Stimulated activated CD8-positive, alpha-beta memory T cell treated with anti-CD3 and anti-CD28 coated beads, Interleukin-12 subunit alpha, Interleukin-12 subunit beta, amount 100 ng/mL, for 24 hours (primary cell): ENCODE data around the gene RPL32.
A peak's percentile ranks its signal among the peaks of the same experiment; 100 is the strongest.
"Not testable (repeated sequence)": the region's sequence is repeated elsewhere in the genome, so short reads cannot be mapped to it uniquely, and the experiment has no call there.

Experiments
- DNase-seq: peaks from one replicate; pipeline ENCODE4 v3.0.0-alpha.2; 2020; ENCODE audit errors: extremely low read depth

RPL32 gene

DNA sequence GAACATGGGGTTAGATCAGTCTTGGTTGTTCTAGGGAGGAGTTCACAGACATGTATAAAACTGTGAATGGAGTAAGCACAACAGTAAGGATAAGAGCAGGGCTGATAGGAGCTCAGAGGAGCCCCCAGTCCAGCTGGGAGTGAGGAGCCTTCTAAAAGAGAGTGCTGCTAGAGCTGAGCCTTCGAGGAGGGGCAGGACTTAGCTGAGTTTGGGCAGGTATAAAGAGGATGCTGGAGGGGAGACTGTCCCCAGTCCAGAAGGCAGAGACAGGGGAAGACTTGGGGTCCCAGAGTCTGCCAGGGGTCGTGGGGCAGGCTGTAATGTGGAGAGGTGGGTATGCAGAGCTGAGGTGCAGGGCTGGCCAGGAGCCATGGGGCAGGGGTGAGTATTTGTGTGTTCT lies 32.8 kb downstream of the RPL32 start:
- no peak for DNase-seq

DNA sequence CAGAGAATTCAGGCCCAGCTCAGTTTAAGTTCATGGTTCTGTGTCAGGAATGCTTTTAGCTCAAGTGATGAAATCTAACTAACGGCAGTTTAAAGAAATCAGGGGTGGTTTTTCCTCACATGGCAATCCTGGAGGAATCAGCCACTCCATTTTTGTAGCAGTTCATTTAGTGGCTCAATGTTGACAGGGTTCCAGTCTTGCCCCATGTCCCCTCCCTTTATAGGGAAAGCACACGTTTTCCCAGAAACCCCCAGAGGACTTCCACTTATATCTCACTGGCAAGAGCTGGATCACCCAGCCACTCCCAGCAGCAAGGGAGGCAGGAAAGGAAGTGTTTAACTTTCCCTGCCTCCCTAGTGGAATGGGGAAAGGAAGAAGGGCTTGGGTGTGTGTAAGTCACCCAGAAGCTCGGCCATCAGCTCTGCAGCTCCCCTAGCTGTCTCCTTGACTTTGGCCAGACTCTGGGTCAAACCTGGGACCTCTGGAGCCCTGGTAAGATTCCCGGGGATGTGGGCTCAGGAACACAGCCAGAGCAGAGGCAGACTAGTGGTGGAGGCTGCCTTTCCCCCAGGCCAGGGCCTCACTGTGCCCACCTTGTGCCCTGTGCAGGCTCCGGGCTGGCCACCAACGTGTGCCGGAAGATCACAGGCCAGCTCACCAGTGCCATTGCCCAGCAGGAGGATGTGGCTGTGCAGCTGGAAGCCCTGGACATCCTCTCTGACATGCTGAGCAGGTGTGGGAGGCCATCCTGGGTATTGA lies 33.6 kb downstream of the RPL32 start:
- DNase-seq, result no peak

DNA sequence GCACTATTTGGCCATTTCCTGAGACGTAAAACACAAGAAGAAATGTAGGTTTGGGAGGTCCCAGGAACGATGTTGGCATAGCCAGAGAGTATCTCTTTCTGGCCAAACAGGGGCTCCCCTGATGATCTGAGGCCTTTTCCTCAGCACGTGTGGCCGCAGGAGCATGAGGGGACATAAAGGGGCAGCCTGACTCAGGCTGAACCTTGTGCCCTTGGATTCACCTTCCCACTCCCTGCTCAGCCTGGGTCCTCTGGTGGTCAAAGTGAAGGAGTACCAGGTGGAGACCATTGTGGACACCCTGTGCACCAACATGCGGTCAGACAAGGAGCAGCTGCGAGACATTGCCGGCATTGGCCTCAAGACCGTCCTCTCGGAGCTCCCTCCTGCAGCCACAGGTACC lies 34.3 kb downstream of the RPL32 start:
- no peak for DNase-seq

DNA sequence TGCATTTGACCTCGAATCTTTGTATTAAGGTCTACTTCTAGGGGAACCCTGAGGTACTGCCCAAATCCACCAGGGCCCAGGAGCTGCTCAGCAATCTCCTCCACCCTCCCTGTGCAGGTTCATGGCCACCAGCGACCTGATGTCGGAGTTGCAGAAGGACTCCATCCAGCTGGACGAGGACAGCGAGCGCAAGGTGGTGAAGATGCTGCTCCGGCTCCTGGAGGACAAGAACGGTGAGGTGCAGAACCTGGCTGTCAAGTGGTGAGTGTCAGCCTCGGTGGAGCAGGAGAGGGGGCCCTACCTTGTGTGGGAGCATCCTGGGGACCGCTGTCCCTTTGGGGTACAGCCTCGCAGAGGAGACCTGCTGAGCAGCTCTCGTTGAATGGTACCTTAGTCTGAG lies 38.0 kb downstream of the RPL32 start:
- no peak for DNase-seq

DNA sequence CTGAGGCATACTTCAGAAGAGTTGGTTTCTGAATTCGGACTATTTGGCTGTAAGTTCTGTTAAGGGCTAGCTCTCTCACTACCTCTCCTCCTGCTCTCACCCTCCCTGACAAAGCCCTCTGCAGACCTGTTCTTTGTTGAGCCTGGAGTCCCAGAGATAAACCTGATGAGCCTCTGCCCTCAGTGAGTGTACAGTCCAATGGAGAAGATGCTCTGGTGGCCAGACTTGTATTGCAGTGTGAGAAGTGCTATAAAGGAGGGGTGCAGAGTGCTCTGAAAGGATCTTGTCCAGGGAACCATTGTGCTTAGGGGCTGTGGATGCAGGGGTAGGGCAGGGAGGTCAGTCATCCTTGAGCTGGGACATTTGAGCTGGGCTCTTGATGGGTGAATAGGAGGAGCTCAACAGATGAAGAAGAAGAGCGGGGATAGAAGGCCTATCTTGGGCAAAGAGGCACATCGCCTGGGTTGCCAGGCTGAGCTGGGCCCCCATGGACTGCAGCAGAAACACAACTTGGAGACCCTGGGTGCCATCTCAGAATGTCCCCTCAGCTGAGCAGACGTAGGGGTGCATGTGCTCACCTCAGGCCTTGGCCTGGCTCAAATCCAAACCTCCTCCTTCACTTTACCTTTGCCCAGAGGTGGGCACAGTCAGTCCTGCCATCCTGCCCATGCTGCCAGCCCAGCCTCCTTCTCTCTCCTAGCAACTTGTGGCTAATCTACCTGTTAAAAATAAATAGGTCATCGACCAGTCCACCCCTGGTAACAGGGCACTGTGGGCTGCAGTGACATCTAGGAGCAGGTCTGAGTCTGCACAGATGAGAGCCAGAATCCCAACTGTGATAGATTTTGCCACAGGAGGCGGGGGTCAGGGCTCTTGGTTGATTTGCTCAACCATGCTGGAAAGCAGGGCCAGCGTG lies 41.6 kb downstream of the RPL32 start:
- no peak for DNase-seq

DNA sequence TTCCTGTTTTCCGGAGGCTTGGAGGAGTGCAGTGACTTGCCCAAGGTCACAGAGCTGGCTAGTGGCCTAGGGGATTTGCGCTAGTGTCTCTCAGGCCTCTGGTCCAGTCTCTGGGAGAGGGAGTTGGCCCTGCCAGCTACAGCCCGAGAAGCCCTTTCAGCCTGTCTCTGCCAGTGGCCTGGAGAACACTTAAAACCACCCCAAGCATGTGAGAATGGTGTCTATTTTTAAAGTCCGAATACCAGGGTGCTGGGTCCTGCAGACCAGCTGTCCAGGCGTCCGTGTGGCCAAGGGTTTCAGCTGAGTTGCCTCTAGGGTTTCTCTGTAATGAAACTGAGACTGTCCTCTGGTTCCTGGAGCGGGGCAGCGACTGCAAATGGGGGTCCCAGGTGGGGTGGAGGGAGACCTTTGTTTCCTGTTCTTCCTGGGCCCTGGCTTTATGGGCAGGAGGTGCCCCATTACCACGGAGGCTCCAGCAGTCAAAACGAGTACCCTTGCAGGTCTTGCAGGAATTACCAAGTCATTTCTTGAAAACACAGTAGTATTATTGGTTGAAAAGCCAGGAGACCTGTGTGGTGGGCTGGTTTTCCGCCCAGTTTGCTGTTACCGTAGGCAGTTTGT lies 42.7 kb downstream of the RPL32 start:
- no peak for DNase-seq

DNA sequence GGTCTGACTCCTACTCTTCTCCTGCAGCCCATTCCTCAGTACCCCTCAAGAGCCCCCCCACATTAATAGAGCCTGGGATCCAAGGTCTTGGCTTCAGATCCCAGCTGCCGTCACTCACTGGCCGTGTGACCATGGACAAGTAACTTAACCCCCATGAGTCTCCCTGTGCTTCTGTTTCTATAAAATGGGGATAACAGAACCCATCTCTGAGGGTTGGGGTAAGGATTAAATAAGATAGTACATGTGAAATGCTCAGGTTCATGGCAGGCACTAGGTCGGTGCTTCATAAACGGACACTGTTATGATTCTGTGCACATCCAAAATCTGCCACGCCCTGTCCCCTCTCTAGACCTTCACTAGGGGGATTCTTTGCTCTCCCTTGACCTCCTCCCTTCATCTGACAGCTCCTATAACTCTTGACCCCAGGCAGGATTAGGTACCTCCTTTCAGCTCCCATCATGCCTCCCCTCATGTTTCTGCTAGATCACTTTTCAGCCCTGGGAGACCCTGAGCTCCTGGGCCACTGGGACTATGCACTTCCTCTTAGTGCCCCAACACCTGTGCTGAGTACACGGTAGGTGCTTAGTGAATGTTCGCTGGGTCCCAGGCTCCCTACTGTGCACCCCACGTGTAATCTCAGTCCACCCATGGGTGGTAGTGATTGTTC lies 43.3 kb downstream of the RPL32 start:
- DNase-seq, result no peak

DNA sequence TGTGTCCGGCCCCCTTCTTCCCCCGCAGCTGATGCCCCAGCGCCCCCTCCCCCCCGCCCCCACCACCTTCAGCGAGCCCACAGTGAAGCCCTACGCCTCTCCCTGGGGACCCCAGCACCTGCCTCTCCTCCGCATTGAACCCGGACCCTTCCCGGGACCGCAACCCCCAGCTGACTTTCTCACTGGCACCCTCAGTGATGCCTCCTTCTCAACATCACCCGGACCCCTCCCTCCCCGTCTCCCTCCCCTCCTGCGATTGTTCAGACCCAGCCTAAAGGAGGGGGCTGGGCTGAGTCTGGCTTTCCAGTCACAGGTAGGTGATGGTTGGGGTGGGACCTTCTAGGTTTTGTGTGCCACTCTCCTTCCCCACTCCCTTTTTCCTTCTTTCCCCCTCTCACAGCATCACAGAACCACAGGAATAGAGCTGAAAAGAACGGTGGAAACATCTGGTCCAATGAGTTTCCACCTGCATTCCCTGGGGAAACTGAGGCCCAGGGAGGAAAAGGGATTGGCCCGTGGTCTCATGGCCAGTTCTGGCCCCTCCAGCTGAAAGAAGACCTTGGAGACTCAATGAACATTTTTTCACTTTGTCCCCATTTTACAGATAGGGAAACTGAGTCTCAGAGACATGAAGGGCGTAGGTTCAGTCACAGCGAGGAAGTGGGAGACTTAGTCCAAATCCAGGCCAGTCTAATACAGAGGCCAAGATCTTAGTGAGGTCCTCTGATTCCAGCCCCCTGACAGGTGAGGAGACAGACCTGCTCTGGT lies 44.1 kb downstream of the RPL32 start:
- no peak for DNase-seq

DNA sequence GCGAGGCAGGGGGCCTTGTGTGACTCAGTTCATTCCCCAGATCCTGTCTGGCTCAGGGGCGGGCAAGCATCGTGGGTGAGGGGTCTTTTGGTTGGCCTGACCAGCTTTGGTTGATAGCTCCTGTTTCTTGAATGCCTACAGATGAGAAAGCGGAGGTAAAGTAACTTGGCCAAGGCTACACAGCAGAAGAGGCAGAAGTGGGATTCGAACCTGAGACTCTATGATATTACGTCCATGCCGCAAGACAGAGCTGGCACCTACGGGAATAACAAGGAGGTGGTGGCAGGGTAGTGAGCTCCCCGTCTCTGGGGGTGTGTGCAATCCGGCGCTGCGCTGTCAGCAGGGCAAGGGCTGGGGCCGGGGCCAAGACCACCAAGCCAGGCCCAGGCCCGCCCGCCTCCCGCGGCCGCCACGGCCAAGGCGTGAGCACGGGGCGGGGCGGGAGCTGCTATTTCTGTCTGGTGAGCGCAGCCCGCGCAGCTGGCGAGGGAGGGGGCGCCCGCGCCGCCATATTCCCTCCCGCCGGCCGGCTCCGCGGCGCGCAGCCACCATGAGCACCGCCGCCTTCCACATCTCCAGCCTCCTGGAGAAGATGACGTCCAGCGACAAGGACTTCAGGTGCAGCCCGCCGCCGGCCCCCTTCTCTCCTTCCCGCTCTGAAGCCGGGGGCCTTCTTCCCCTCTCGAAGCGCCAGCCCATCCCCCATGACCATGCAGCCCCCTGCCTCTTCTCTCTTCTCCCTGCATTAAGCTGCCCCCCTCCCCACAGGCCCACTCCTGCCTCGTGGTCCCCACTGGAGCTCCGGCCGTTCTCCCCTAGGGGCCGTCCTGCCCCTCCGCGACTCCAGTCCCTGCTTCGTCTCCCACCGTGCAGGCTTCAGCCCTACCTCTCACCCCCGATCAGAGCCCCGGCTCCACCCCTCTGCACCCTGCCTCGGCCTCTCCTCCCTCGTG lies 44.9 kb downstream of the RPL32 start, which contains the start of gene CAND2:
TSS of gene CAND2 (plus strand) at position 510 of the 953 bp plus-strand sequence. CDS start at position 551, 41 bp downstream.
- DNase-seq, result no peak

DNA sequence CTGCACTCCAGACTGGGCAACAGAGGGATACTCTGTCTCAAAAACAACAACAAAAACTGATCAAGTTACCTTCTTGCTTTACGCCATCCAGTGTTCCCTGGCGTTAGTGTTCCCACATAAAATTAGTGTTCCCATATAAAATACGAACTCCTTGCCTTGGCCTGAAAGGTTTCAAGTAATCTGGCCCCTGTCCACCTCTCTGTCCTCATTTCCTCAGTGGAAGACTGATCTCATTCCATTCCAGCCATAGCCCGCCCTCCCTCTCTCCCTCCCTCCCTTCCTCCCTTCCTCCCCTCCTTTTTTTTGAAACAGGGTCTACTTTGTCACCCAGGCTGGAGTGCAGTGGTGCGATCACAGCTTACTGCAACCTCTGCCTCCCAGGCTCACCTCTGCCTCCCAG lies 47.7 kb downstream of the RPL32 start:
- no peak for DNase-seq

DNA sequence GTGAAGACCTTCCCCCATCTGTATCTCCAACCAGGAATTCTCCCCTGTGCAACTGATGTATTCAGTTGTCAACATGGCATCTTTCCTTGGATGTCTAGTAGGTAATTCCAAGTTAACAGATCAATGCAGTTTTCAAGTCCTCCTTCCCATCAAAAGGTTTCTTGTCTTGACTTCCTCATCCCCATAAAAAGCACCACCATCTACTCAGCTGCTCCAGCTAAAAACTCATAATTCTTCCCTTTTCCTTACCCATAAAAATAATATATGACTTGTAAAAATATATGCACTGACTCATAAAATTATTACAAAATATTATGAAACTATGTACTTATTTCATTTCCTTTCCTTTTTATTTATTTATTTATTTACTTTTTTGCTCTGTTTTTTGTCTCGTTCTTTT lies 49.9 kb downstream of the RPL32 start:
- DNase-seq, result no peak

DNA sequence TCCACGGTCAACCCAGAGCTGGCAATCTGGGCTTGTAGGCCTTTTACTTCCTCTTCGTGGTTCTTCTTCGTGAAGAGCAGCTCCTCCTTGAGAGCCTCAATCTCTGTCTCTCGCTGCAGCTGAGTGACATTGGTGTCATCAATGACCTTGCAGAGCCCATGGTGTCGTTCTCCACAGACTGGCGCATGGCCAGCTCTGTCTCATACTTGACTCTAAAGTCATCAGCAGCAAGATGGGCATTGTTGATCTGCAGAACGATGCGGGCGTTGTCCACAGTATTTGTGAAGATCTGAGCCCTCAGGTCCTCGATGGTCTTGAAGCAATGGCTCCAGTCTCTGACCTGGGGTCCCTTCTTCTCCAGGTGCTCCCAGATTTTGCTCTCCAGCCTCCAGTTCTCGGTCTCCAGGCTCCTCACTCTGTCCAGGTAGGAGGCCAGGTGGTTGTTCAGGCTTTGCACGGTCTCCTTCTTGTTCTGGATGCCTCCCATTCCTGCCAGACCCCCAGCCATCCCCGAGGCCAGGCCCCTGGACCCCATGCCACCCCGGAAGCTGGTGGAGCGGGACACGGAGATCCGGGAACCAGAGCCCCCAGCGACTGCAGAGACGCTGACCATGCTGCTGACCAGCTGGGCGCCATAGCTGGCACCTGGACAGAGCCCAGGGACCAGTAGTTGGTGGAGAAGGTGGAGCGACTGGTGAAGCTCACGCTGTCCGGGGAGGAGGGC lies 53.2 kb downstream of the RPL32 start:
- DNase-seq, result not testable (repeated sequence)

DNA sequence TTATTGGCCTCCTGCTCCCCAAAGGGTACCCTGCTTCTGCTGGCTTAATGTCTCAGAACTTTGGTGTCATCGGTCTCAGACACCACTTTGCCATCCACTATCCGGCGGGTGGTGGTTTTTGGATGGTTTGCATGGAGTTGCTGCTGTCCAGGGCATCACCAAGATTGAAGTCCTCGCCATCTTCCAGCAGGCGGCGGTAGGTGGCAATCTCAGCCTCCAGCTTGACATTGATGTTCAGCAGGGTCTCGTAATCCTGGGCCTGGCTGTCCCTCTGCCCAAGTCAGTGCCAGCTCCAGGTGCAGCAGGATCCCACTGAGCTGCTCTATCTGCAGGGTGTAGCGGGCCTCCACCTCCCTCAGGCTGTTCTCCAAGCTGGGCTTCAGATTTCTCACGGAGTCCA lies 54.0 kb downstream of the RPL32 start:
- peak; percentile 20 for DNase-seq

DNA sequence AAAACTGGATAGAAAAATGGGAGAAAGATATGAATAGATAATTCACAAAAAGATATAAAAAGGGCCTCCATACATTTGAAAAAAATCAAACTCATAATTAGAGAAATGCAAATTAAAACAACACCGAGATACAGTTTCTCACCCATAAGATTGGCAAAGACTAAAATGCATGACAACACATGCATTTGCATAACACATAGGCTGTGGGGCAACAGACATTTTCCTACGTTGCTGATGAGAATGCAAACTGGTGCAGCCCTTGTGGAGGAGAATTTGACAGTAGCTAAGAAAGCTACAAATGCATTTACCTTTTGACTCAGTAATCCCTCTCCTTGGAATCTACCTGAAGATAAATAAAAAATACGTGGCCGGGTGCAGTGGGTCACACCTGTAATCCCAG lies 56.3 kb downstream of the RPL32 start:
- no peak for DNase-seq
